AG08395 (cell line): ENCODE results near the gene FOXP1.

ENCODE experiments used
- DNase-seq: peaks from one replicate; pipeline ENCODE4 v3.0.0; 2012; ENCODE audit warnings: mixed read lengths, low spot score

The FOXP1 gene

GRCh38 chr3:71142441-71143161, 440.9 kb downstream of the FOXP1 start:
- DNase-seq: no peak

- DNase-seq: no peak
Measured at GRCh38 chr3:71140477-71140876, 443.1 kb downstream of the FOXP1 start.

GRCh38 chr3:71139496-71139895, 444.0 kb downstream of the FOXP1 start:
- no peak for DNase-seq

- no peak for DNase-seq
Measured at GRCh38 chr3:71138410-71138809, 445.1 kb downstream of the FOXP1 start.

- no peak for DNase-seq
Measured at GRCh38 chr3:71136276-71136675, 447.3 kb downstream of the FOXP1 start.

GRCh38 chr3:71135373-71136088, 448.0 kb downstream of the FOXP1 start:
- no peak for DNase-seq

- DNase-seq: no peak
Measured at GRCh38 chr3:71134521-71134920, 449.0 kb downstream of the FOXP1 start.

- DNase-seq: no peak
Measured at GRCh38 chr3:71133865-71134264, 449.7 kb downstream of the FOXP1 start.

GRCh38 chr3:71132995-71133730, 450.4 kb downstream of the FOXP1 start:
- no peak for DNase-seq

GRCh38 chr3:71131375-71132314, 451.9 kb downstream of the FOXP1 start:
- DNase-seq: no peak

GRCh38 chr3:71130471-71131374, 452.8 kb downstream of the FOXP1 start:
- peak; percentile 80 for DNase-seq

GRCh38 chr3:71129611-71130431, 453.7 kb downstream of the FOXP1 start:
- peak; percentile 50 for DNase-seq

GRCh38 chr3:71128961-71129360, 454.6 kb downstream of the FOXP1 start:
- peak; percentile 5 for DNase-seq

GRCh38 chr3:71127844-71128243, 455.7 kb downstream of the FOXP1 start:
- no peak for DNase-seq

- peak; percentile 28 for DNase-seq
Measured at GRCh38 chr3:71127052-71127831, 456.3 kb downstream of the FOXP1 start.

- no peak for DNase-seq
Measured at GRCh38 chr3:71125738-71126137, 457.8 kb downstream of the FOXP1 start.

- DNase-seq: no peak
Measured at GRCh38 chr3:71124048-71124447, 459.5 kb downstream of the FOXP1 start.

- DNase-seq: no peak
Measured at GRCh38 chr3:71122641-71123040, 460.9 kb downstream of the FOXP1 start.
